CD14-positive monocyte (primary cell): Measurements from ENCODE around the gene STON2. TPM values are rescaled to one million over a fixed set of nuclear protein-coding genes. Genes with fewer than 3 reads are reported as not detected.

Experiments
- DNase-seq, 3 donors: peaks; one replicate each; pipeline ENCODE4 v3.0.0-alpha.2; 2011 to 2022
- H2AFZ ChIP-seq: 2 replicates; pipeline ENCODE4 v1.6.0; 2012; ENCODE audit warnings: mild to moderate bottlenecking, low read depth, low read length, inconsistent platforms; ENCODE audit not compliant: insufficient read depth, poor library complexity, severe bottlenecking
- H3K27ac ChIP-seq, 2 donors: 1 replicate in 1 of 2; 2 replicates in 1 of 2; pipeline ENCODE4 v1.5.1; 2012 to 2013; ENCODE audit warnings: low read length in 2 of 2, control low read depth in 1 of 2, inconsistent platforms in 1 of 2, low read depth in 1 of 2, mild to moderate bottlenecking in 1 of 2
- H3K27me3 ChIP-seq, 2 donors: one replicate each; pipeline versions ENCODE4 v1.6.0 to v1.6.1; 2011 to 2013; ENCODE audit warnings: low read length in 2 of 2; ENCODE audit not compliant: control insufficient read depth in 2 of 2, insufficient read depth in 2 of 2
- H3K36me3 ChIP-seq, 2 donors: replicated peaks in 1 of 2; 1 replicate in 1 of 2; 2 replicates in 1 of 2; pipeline versions ENCODE4 v1.5.1 to v1.6.1; 2012 to 2013; ENCODE audit warnings: low read length in 2 of 2, control low read depth in 1 of 2, inconsistent platforms in 1 of 2, mild to moderate bottlenecking in 1 of 2; ENCODE audit not compliant: insufficient read depth in 2 of 2, control insufficient read depth in 1 of 2
- H3K4me1 ChIP-seq, 2 donors: 1 replicate in 1 of 2; 2 replicates in 1 of 2; pipeline versions ENCODE4 v1.5.1 to v1.6.1; 2012 to 2013; ENCODE audit warnings: low read length in 2 of 2, control low read depth in 1 of 2, inconsistent platforms in 1 of 2, mild to moderate bottlenecking in 1 of 2, moderate library complexity in 1 of 2; ENCODE audit not compliant: insufficient read depth in 2 of 2, control insufficient read depth in 1 of 2
- H3K4me2 ChIP-seq: replicated peaks from 2 replicates; pipeline ENCODE3; 2012; ENCODE audit warnings: low read length, moderate library complexity, mild to moderate bottlenecking; ENCODE audit not compliant: poor library complexity, severe bottlenecking; ENCODE audit errors: extremely low read depth
- H3K4me3 ChIP-seq, 3 experiments: fragments of 200-600 bp in 1 of 3; sonication (generic) in 1 of 3; replicated peaks in 1 of 3; 1 replicate in 2 of 3; 2 replicates in 1 of 3; pipeline ENCODE4 v1.5.1; 2011 to 2013; ENCODE audit warnings: low read length in 3 of 3, mild to moderate bottlenecking in 3 of 3, control low read depth in 2 of 3, low read depth in 2 of 3, inconsistent platforms in 1 of 3, moderate library complexity in 1 of 3
- H3K79me2 ChIP-seq: 2 replicates; pipeline ENCODE4 v1.6.0; 2012; ENCODE audit warnings: mild to moderate bottlenecking, control low read depth, inconsistent platforms, low read length, moderate library complexity; ENCODE audit not compliant: insufficient read depth
- H3K9ac ChIP-seq: 2 replicates; pipeline ENCODE4 v1.6.0; 2017; ENCODE audit warnings: low read length, mild to moderate bottlenecking; ENCODE audit not compliant: insufficient read depth, poor library complexity, severe bottlenecking
- H3K9me3 ChIP-seq, 2 donors: replicated peaks in 1 of 2; 1 replicate in 1 of 2; 2 replicates in 1 of 2; pipeline versions ENCODE4 v1.5.1 to v1.6.1; 2012 to 2013; ENCODE audit warnings: low read length in 2 of 2, control low read depth in 1 of 2; ENCODE audit not compliant: control insufficient read depth in 1 of 2, insufficient read depth in 1 of 2
- H4K20me1 ChIP-seq: 2 replicates; pipeline ENCODE4 v1.6.0; 2012; ENCODE audit warnings: mild to moderate bottlenecking, low read length, control low read depth, moderate library complexity; ENCODE audit not compliant: insufficient read depth
- H3K27ac Mint-ChIP-seq, 7 donors: one replicate each; pipeline ENCODE4 v1.8.0; 2020; ENCODE audit warnings: mild to moderate bottlenecking in 7 of 7, mixed read lengths in 7 of 7, moderate library complexity in 6 of 7, inconsistent platforms in 2 of 7
- H3K27me3 Mint-ChIP-seq, 3 donors: one replicate each; pipeline ENCODE4 v1.8.0; 2021 to 2022; ENCODE audit warnings: low read depth in 3 of 3, mild to moderate bottlenecking in 3 of 3, mixed read lengths in 3 of 3, moderate library complexity in 3 of 3, inconsistent platforms in 1 of 3
- H3K36me3 Mint-ChIP-seq, 2 donors: one replicate each; pipeline ENCODE4 v1.8.0; 2020; ENCODE audit warnings: mixed read lengths in 2 of 2, inconsistent platforms in 1 of 2, mild to moderate bottlenecking in 1 of 2
- H3K4me1 Mint-ChIP-seq: one replicate; pipeline ENCODE4 v1.8.0; 2020; ENCODE audit warnings: mild to moderate bottlenecking, mixed read lengths
- H3K4me3 Mint-ChIP-seq, 2 donors: one replicate each; pipeline ENCODE4 v1.8.0; 2020; ENCODE audit warnings: mild to moderate bottlenecking in 2 of 2, mixed read lengths in 2 of 2, moderate library complexity in 1 of 2
- H3K9me3 Mint-ChIP-seq, 7 donors: one replicate each; pipeline ENCODE4 v1.8.0; 2020 to 2022; ENCODE audit warnings: mixed read lengths in 7 of 7, mild to moderate bottlenecking in 6 of 7, moderate library complexity in 6 of 7, inconsistent platforms in 2 of 7
- CTCF ChIP-seq: fragments of 200-600 bp; IDR thresholded peaks from one replicate; pipeline ENCODE4 v1.8.0; 2022; ENCODE audit warnings: antibody characterized with exemption, mild to moderate bottlenecking
- WGBS: methylation state at CpG from one replicate; pipeline ENCODE4 v1.1.5; 2013; ENCODE audit warnings: missing lambda C conversion rate; ENCODE audit not compliant: insufficient coverage; 5-methylcytosine and 5-hydroxymethylcytosine counted together
- intact Hi-C, 2 donors: fragments of 100-400 bp; cut with micrococcal nuclease; formaldehyde crosslinking; loops; one replicate each; pipeline versions ENCODE4 v1.15.0 to v1.15.1; 2023
- polyA plus RNA-seq, 3 donors: library from polyadenylated mRNA; depleted of rRNA in 1 of 3; unstranded in 2 of 3; stranded (reverse) in 1 of 3; fragments of 300-500 nt in 2 of 3; fragments of >200 nt in 1 of 3; fragmentation: Illumina TruSeq in 2 of 3; gene quantifications; 1 replicate in 2 of 3; 2 replicates in 1 of 3; pipeline ENCODE4 v1.2.3, GENCODE V29; 2012 to 2021

Gene STON2
- polyA plus RNA-seq, 3 donors, result 1.6 to 3.2 (median 2.1) TPM

DNA sequence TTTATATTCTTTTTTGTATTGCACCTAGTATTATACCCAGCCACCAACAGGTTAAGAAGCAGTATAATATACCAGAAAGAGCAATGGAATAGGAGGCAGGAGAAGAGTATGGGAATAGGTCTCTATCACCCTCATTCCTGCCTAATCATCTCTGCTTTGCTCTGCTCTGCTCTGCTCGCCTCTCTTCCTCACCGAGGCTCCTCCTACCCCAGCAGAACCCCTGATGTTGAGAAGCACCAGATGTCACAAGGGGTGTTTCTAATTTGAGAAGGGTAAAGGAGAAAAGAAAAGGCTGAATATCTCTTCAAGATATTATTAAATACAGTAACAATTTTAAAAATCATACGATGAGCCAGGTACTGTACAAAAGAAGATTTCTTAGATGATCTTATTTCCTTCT is 89.0 kb downstream of the STON2 start:
- intact Hi-C loops, result loop anchor here in 1 of 2 donors (5.0 kb wide), 2 partner anchors 34 to 86 kb away; no protein-coding TSS in a partner anchor
- Mint-ChIP-seq H3K9me3 (no peaks in the 10 kb centered on the region), H3K36me3 (no peaks in the 10 kb centered on the region), H3K4me1 (peaks cover 29% of the 10 kb centered on the region), H3K27ac (peak overlapping the region in 1 of 7 donors; percentile 46), H3K27me3 (peaks cover 3 to 5% (median 3%) of the 10 kb centered on the region in 3 donors), H3K4me3 (no peak overlapping the region)
- Histone ChIP-seq H3K27ac (no peak overlapping the region), H3K4me3 (no peak overlapping the region), H3K4me2 (no peak overlapping the region), H3K27me3 (peaks cover 0 to 2% of the 10 kb centered on the region in 2 donors), H3K4me1 (peaks cover 19 to 22% of the 10 kb centered on the region in 2 donors), H3K36me3 (no peaks in the 10 kb centered on the region), H2AFZ (no peak overlapping the region), H3K9ac (no peak overlapping the region), H3K79me2 (no peaks in the 10 kb centered on the region), H3K9me3 (no peaks in the 10 kb centered on the region), H4K20me1 (no peaks in the 10 kb centered on the region)
- no peak for TF ChIP-seq CTCF
- no CpG with 5 or more reads among the region's 3 CpGs for WGBS
- no peak for DNase-seq

DNA sequence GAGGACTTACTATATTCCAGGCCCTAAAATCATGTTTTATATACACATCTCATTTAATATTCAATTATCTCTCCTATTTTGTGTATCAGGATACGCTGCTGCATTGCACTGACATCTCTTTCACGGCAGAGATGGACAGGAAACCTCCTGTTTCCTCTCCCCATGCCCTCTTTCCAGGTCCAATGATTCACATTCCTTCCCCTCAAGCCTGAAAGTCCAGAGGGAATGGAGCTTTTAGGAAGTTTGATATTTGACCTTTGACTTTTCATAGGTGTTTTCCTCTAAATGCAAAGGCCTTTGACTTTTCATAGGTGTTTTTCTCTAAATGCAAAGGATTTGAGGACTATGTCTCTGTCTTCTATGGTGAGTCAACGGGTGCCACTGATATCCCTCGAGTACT is 89.5 kb downstream of the STON2 start:
- no peak overlapping the region for H3K9ac ChIP-seq
- H3K79me2 ChIP-seq, result no peaks in the 10 kb centered on the region
- no peaks in the 10 kb centered on the region for H3K36me3 ChIP-seq
- TF ChIP-seq CTCF, result no peak
- peaks cover 19 to 22% of the 10 kb centered on the region in 2 donors for H3K4me1 ChIP-seq
- WGBS, result no CpG with 5 or more reads among the region's 4 CpGs
- peak overlapping the region in 1 of 7 donors; percentile 41 for H3K27ac Mint-ChIP-seq
- H3K9me3 ChIP-seq, result no peaks in the 10 kb centered on the region
- no peak overlapping the region for H3K4me3 Mint-ChIP-seq
- H3K4me2 ChIP-seq, result no peak overlapping the region
- no peak for DNase-seq
- H3K27me3 Mint-ChIP-seq, result peaks cover 3 to 5% (median 3%) of the 10 kb centered on the region in 3 donors
- H3K9me3 Mint-ChIP-seq, result no peaks in the 10 kb centered on the region
- no peak overlapping the region for H2AFZ ChIP-seq
- no peak overlapping the region for H3K4me3 ChIP-seq
- intact Hi-C loops, result loop anchor here in 1 of 2 donors (5.0 kb wide), 2 partner anchors 33 to 87 kb away; no protein-coding TSS in a partner anchor
- no peak overlapping the region for H3K27ac ChIP-seq
- peaks cover 29% of the 10 kb centered on the region for H3K4me1 Mint-ChIP-seq
- H3K27me3 ChIP-seq, result peaks cover 0 to 2% of the 10 kb centered on the region in 2 donors
- no peaks in the 10 kb centered on the region for H4K20me1 ChIP-seq
- no peaks in the 10 kb centered on the region for H3K36me3 Mint-ChIP-seq
